Astrocyte of the spinal cord (primary cell): ENCODE data around the gene IER3.
A peak's percentile ranks its signal among the peaks of the same experiment; 100 is the strongest.
"Not testable (repeated sequence)": the region's sequence is repeated elsewhere in the genome, so short reads cannot be mapped to it uniquely, and the experiment has no call there.

ENCODE experiments used
- DNase-seq: peaks from one replicate; pipeline ENCODE4 v3.0.0; 2011; ENCODE audit warnings: low read depth, low spot score
- H3K4me3 ChIP-seq: 2 replicates; pipeline ENCODE4 v1.5.1; 2011; ENCODE audit warnings: low read depth, mild to moderate bottlenecking, low read length, moderate library complexity
- in situ Hi-C: cut with HindIII; loops from 2 replicates; pipeline ENCODE4 v1.10.0; 2017; ENCODE audit warnings: low sequenced_read_pairs
- TF ChIP-seq, protein P1 (sequence below): IDR thresholded peaks from 2 replicates; pipeline ENCODE4 v1.5.1; 2012; ENCODE audit warnings: low read depth, mild to moderate bottlenecking, low read length, inconsistent platforms

Gene IER3

DNA sequence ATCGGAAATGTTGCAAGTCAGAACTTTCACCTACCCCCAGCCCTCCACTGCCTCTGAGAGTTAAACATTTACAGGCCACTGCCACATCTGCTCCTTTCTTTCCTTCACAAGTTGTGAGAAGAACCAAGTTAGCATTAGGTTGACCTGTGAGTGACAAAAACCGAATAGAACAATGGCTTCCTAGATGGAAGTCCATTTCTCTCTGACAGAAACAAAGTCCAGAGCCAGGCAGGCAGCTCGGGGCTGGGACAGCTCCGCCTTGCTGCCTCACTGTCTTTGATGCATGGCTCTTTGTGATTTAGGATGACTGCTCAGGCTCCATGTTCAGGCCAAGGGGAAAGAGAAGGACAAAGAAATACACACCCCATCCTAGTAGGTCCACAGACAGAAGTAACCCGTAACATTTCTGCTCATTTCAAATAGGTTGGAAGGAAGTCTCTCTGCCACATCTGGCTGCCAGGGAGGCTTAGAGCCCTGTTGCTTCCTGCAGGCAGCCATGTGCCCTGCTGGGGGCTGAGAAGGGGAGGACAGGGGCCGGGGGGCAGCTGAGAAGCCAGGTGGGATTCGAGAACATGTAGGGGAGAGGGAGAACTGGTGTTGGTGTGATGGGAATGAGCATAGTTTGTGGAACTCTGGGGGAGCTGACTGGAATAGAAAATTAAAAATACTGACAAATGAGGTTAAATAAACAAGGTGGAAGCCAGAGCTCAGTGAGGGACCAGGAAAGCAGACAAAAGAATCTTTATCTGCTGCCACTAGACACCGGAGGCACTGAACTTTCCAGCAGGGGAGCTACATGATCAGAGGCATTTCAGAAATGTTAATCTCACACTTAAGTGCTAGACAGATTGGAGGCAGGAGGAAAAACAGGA is 19.5 kb upstream of the IER3 start:
- no peak overlapping the region for H3K4me3 ChIP-seq
- TF ChIP-seq, protein P1, sequence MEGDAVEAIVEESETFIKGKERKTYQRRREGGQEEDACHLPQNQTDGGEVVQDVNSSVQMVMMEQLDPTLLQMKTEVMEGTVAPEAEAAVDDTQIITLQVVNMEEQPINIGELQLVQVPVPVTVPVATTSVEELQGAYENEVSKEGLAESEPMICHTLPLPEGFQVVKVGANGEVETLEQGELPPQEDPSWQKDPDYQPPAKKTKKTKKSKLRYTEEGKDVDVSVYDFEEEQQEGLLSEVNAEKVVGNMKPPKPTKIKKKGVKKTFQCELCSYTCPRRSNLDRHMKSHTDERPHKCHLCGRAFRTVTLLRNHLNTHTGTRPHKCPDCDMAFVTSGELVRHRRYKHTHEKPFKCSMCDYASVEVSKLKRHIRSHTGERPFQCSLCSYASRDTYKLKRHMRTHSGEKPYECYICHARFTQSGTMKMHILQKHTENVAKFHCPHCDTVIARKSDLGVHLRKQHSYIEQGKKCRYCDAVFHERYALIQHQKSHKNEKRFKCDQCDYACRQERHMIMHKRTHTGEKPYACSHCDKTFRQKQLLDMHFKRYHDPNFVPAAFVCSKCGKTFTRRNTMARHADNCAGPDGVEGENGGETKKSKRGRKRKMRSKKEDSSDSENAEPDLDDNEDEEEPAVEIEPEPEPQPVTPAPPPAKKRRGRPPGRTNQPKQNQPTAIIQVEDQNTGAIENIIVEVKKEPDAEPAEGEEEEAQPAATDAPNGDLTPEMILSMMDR = no peak
- peak; percentile 84 for DNase-seq
- in situ Hi-C loops = no loop called here

DNA sequence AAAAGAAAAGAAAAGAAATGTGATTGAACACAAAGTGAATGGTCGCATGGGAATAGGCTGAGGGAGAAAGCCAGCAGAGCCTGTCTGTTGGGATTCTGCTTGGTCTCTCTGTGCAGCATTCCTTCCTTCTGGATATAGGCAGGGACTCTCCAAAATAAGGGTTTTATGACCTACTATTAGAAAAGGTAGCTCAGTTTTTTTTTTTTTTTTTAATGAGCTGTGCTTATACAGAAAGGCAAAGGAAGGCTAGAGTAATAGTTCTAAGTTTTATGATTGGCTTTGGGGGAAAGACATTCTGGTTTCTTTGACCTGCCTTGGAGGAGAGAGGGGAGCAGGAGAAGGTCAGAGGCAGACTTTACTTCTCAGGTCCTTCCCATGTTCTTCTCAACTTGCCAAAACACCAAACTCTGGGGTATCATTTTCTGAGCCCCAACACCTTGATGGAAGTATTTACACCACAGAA is 18.8 kb upstream of the IER3 start:
- H3K4me3 ChIP-seq = no peak overlapping the region
- TF ChIP-seq, protein P1 = no peak
- in situ Hi-C loops = no loop called here
- DNase-seq = no peak

DNA sequence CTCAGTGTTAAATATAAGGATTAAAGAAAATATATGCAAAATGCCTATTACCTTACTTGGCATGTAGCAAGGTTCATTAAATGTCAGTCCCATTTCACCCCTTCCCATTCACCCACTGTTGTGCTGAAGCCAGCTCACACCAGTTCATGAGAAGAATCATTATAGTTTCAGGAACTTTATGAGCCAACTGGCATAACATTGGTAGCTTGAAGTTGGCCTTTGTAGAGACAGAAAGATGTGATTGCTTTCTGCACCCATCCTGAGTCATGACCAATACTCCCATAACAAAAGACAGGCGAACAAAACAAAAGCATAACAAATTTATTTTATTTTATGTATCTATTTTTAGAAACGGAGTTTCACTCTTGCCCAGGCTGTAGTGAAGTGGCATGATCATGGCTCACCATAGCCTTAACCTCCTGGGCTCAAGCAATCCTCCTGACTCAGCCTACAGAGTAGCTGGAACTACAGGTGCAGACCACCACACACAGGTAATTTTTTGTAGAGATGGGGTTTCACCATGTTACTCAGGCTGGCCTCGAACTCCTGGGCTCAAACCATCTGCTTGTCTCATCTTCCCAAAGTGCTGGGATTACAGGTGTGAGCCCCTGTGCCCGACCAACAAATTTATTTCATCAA is 17.6 kb upstream of the IER3 start:
- TF ChIP-seq, protein P1 = no peak
- no peak for DNase-seq
- H3K4me3 ChIP-seq = no peak overlapping the region
- in situ Hi-C loops = no loop called here

DNA sequence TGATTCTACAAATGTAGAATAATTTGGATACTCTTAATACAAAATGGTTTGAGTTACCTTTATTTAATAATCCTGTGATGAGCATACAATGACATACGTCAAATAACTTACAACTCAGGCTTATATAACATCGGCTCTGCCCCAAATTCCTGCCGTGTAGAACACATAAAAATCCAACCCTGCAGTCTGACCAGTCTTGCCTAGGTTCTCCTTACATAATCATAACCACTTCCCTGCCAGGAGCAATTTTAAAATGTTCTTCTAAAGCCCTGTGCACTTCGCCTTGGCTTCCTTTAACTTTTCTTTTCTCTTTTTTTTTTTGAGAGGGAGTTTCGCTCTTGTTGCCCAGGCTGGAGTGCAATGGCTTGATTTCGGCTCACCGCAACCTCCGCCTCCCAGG is 16.2 kb upstream of the IER3 start:
- DNase-seq = no peak
- no peak overlapping the region for H3K4me3 ChIP-seq
- TF ChIP-seq, protein P1 = no peak
- in situ Hi-C loops = no loop called here

DNA sequence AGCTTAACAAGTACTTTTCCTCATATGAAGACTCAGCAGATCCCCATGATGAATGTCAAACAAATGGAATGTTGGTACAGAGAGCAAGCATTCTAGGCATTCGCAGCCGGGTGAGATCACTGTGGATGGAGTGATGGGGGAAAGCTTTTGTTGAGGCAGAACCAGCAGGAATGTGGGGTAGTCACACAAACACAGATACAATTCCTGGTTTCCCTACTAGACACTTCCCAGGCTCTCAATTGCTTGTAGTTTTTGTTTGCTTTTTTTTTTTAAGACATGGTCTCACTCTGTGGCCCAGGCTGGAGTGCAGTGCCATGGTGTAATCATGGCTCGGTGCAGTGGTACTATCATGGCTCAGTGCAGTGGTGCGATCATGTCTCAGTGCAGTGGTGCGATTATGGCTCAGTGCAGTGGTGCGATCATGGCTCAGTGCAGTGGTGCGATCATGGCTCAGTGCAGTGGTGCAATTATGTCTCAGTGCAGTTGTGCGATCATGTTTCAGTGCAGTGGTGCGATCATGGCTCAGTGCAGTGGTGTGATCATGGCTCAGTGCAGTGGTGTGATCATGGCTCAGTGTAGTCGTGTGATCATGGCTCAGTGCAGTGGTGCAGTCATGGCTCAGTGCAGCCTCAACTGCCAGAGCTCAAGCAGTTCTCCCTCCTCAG is 15.4 kb upstream of the IER3 start:
- TF ChIP-seq, protein P1 = no peak
- DNase-seq = peak; percentile 95
- in situ Hi-C loops = no loop called here
- no peak overlapping the region for H3K4me3 ChIP-seq

DNA sequence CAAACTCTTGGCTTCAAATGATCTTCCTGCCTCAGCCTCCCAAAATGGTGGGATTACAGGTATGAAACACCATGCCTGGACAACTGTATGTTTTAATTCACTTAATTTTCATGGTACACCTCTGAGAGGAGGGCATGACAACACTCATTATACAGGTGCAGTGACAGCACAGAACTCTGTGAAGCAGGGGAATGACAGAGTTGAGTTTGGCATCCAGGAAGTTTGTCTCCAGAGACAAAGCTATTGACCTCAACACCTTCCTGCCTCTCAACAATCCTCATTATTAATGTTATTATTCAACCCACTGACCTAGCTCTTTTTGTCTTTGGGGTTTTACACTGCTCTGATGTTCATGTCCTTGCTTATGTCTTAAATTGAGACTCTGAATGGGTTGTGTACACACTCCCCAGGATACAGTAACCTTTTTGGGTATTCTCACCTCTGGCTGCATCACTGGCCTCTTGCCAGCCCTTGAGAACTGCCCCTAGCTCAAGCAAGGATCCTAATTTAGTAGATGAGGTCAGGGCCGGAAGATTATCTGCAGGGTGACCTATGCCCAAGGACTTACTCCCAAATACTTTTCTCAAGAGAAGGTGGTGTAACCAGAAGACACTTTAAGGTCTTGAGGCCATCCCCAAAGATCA is 13.0 kb upstream of the IER3 start:
- no peak for DNase-seq
- H3K4me3 ChIP-seq = no peak overlapping the region
- in situ Hi-C loops = no loop called here
- TF ChIP-seq, protein P1 = no peak

DNA sequence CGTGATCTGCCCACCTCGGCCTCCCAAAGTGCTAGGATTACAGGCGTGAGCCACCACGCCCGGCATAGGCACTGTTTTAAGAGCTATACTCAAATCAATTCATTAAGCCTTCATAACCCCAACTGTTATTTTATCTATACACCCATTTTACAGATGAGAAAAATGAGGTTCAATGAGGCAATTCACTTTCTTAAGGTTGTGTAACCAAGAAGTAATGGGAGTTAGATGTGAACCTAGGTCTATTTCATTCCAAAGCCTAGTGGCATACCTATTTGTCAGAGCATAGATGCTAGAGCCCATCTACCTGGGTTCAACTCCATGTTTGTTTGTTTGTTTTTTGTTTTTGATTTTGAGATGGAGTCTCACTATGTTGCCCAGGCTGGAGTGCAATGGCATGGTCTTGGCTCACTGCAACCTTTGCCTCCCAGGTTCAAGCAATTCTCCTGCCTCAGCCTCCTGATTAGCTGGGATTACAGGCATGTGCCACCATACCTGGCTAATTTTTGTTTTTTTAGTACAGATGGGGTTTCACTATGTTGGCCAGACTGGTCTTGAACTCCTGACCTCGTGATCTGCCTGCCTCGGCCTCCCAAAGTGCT is 12.2 kb upstream of the IER3 start:
- H3K4me3 ChIP-seq, in situ Hi-C loops, DNase-seq: not testable (repeated sequence)
